K562 (cell line): Measurements from ENCODE around the gene FASTKD2. TPM values are rescaled to one million over a fixed set of nuclear protein-coding genes. Genes with fewer than 3 reads are reported as not detected.
A peak's percentile ranks its signal among the peaks of the same experiment; 100 is the strongest.

Experiments
- ATAC-seq: fragments of 200-7000 bp; cut with Tn5 transposase; 3 replicates; pipeline ENCODE4 v1.9.1; 2020; ENCODE audit warnings: moderate library complexity
- BruUV-seq: library from RNA; stranded (reverse); fragments of 400-500 nt; replicated peaks from 2 replicates; lab custom pipeline; 2021; lab: Mats Ljungman, UMichigan
- CTCF ChIA-PET: fragments of 300-600 bp; formaldehyde crosslinking; extraction: SDS; loops from one replicate; lab custom pipeline; 2021; ENCODE audit warnings: low intra/inter-chr PET ratio; lab: Yijun Ruan, JAX
- POLR2A ChIA-PET: fragments of 300-600, 350-650 bp; sonication (Branson Sonifier 250); formaldehyde crosslinking; extraction: SDS; loops from one replicate; lab custom pipeline; 2021; ENCODE audit warnings: antibody characterized with exemption, inconsistent platforms; lab: Yijun Ruan, JAX
- DNase-seq, 4 experiments: peaks; one replicate each; pipeline versions ENCODE4 v3.0.0 to v3.0.0-alpha.2; 2011 to 2018; ENCODE audit warnings: low spot score in 3 of 4, mixed read lengths in 3 of 4; ENCODE audit errors: extremely low read depth in 1 of 4
- FAIRE-seq: peaks from 2 replicates; lab custom pipeline; 2011; peaks lifted over from hg19 to GRCh38; lab: Jason Lieb, UNC
- H2AFZ ChIP-seq: 2 replicates; pipeline ENCODE4 v1.6.0; 2011; ENCODE audit warnings: low read depth, low read length, control low read depth, inconsistent platforms
- H3K27ac ChIP-seq: fragments of 200-600 bp; 3 replicates; pipeline ENCODE4 v1.8.0; 2011; ENCODE audit warnings: low read depth, mild to moderate bottlenecking, control low read depth, inconsistent platforms, low read length, moderate library complexity, mixed read lengths; ENCODE audit errors: extremely low read depth
- H3K27me3 ChIP-seq, 2 experiments: fragments of 300-600 bp in 1 of 2; 2 replicates in 1 of 2; 3 replicates in 1 of 2; pipeline versions ENCODE4 v1.6.0 to v1.8.0; 2011; ENCODE audit warnings: inconsistent platforms in 2 of 2, low read length in 2 of 2, mild to moderate bottlenecking in 1 of 2, mixed read lengths in 1 of 2, moderate library complexity in 1 of 2; ENCODE audit not compliant: control insufficient read depth in 2 of 2, insufficient read depth in 2 of 2
- H3K36me3 ChIP-seq: fragments of 300-600 bp; 3 replicates; pipeline ENCODE4 v1.8.0; 2011; ENCODE audit warnings: mild to moderate bottlenecking, low read length, inconsistent platforms; ENCODE audit not compliant: control insufficient read depth, insufficient read depth
- H3K4me1 ChIP-seq, 2 experiments: fragments of 200-600 bp in 1 of 2; replicated peaks in 1 of 2; 2 replicates in 1 of 2; 3 replicates in 1 of 2; pipeline versions ENCODE4 v1.5.1 to v1.8.0; 2011; ENCODE audit warnings: inconsistent platforms in 2 of 2, low read length in 2 of 2, mild to moderate bottlenecking in 1 of 2, mixed read lengths in 1 of 2, moderate library complexity in 1 of 2; ENCODE audit not compliant: control insufficient read depth in 2 of 2, insufficient read depth in 2 of 2
- H3K4me2 ChIP-seq: 2 replicates; pipeline ENCODE4 v1.6.1; 2011; ENCODE audit warnings: low read length, control low read depth, inconsistent platforms, mixed read lengths; ENCODE audit not compliant: insufficient read depth
- H3K4me3 ChIP-seq: fragments of 200-600 bp; sonication (generic), shearing (Covaris generic); 2 replicates; pipeline ENCODE4 v1.5.1; 2016; ENCODE audit warnings: control low read depth, inconsistent platforms
- H3K79me2 ChIP-seq: fragments of 200-600 bp; 3 replicates; pipeline ENCODE4 v1.8.0; 2011; ENCODE audit warnings: low read length, inconsistent platforms; ENCODE audit not compliant: control insufficient read depth, insufficient read depth
- H3K9ac ChIP-seq, 2 experiments: 2 replicates each; pipeline versions ENCODE4 v1.6.0 to v1.6.1; 2011; ENCODE audit warnings: low read depth in 2 of 2, low read length in 2 of 2, control low read depth in 1 of 2, inconsistent platforms in 1 of 2, mild to moderate bottlenecking in 1 of 2, mixed read lengths in 1 of 2; ENCODE audit not compliant: insufficient read depth in 1 of 2
- H3K9me1 ChIP-seq: one replicate; pipeline ENCODE4 v1.6.0; 2011; ENCODE audit warnings: inconsistent platforms, mild to moderate bottlenecking, low read length, moderate library complexity; ENCODE audit not compliant: control insufficient read depth, insufficient read depth
- H3K9me3 ChIP-seq: replicated peaks from 2 replicates; pipeline ENCODE4 v1.5.1; 2011; ENCODE audit warnings: low read depth, low read length, inconsistent platforms; ENCODE audit not compliant: control insufficient read depth, insufficient read depth
- H4K20me1 ChIP-seq: replicated peaks from 2 replicates; pipeline ENCODE4 v1.6.1; 2011; ENCODE audit warnings: low read length, inconsistent platforms, mixed read lengths; ENCODE audit not compliant: control insufficient read depth, insufficient read depth
- C11orf30 ChIP-seq: fragments of 450-650 bp; IDR thresholded peaks from 2 replicates; pipeline ENCODE4 v1.6.1; 2016; ENCODE audit warnings: low read depth, mild to moderate bottlenecking
- MAFF ChIP-seq: IDR thresholded peaks from 2 replicates; pipeline ENCODE4 v1.6.1; 2012; ENCODE audit warnings: low read length, improper control_type of control experiment
- MAFG ChIP-seq: fragments of 450-650 bp; conservative IDR thresholded peaks from 2 replicates; pipeline ENCODE4 v1.6.1; 2016; ENCODE audit warnings: missing genetic modification characterization, missing compliant biosample characterization
- MAFK ChIP-seq: IDR thresholded peaks from 2 replicates; pipeline ENCODE4 v1.6.1; 2011; ENCODE audit warnings: low read length, improper control_type of control experiment
- MYNN ChIP-seq, 2 experiments: sonication (generic); formaldehyde crosslinking in 1 of 2; IDR thresholded peaks; 2 replicates each; pipeline versions ENCODE4 v1.5.0 to v1.6.1; 2016 to 2020; ENCODE audit warnings: antibody characterized with exemption in 1 of 2, missing genetic modification reagents in 1 of 2
- NEUROD1 ChIP-seq: fragments of 150-350 bp; IDR thresholded peaks from 2 replicates; pipeline ENCODE4 v1.6.1; 2014; ENCODE audit warnings: borderline replicate concordance, low read length, low read depth; ENCODE audit not compliant: partially characterized antibody
- NFE2 ChIP-seq: IDR thresholded peaks from 2 replicates; pipeline ENCODE4 v1.6.1; 2014; ENCODE audit warnings: antibody characterized with exemption, low read depth
- NFE2L1 ChIP-seq: fragments of 450-650 bp; IDR thresholded peaks from 2 replicates; pipeline ENCODE4 v1.6.1; 2016; ENCODE audit warnings: missing genetic modification characterization, low read depth, mild to moderate bottlenecking, missing compliant biosample characterization, moderate library complexity, borderline replicate concordance
- NFXL1 ChIP-seq: fragments of 450-650 bp; formaldehyde crosslinking; IDR thresholded peaks from 2 replicates; pipeline ENCODE4 v1.4.0; 2021; ENCODE audit warnings: mild to moderate bottlenecking
- PRMT5 ChIP-seq: sonication (generic); formaldehyde crosslinking; IDR thresholded peaks from 2 replicates; pipeline ENCODE4 v1.5.0; 2020; ENCODE audit warnings: missing genetic modification reagents
- ZNF217 ChIP-seq: sonication (generic); formaldehyde crosslinking; IDR thresholded peaks from 2 replicates; pipeline ENCODE4 v1.8.0; 2022; ENCODE audit warnings: mild to moderate bottlenecking, missing genetic modification reagents
- ZNF224 ChIP-seq: sonication (generic); formaldehyde crosslinking; IDR thresholded peaks from 2 replicates; pipeline ENCODE4 v1.8.0; 2022; ENCODE audit warnings: mild to moderate bottlenecking, missing genetic modification reagents
- ZNF316 ChIP-seq: fragments of 450-650 bp; IDR thresholded peaks from 2 replicates; pipeline ENCODE4 v1.6.1; 2016
- ZNF324 ChIP-seq: fragments of 250-450 bp; sonication (Bioruptor Pico); IDR thresholded peaks from 2 replicates; pipeline ENCODE4 v1.4.0; 2020; ENCODE audit warnings: mild to moderate bottlenecking
- WGBS: fragments of 100-300 bp; shearing (Covaris generic); methylation state at CpG from one replicate; pipeline ENCODE4 v1.1.6; 2016; ENCODE audit warnings: low coverage, mixed read lengths; ENCODE audit not compliant: insufficient coverage; ENCODE audit errors: missing lambda C conversion rate; 5-methylcytosine and 5-hydroxymethylcytosine counted together
- in situ Hi-C: fragments of 300-500 bp; cut with MboI; formaldehyde crosslinking; loops from 4 replicates; pipeline ENCODE4 v1.15.0; 2018; ENCODE audit warnings: inconsistent platforms, mixed read lengths
- intact Hi-C: fragments of 100-400 bp; cut with micrococcal nuclease; formaldehyde crosslinking; loops from 2 replicates; pipeline ENCODE4 v1.14.2; 2022
- polyA plus RNA-seq, 8 experiments: library from polyadenylated mRNA; depleted of rRNA in 4 of 8; stranded (reverse) in 5 of 8; unstranded in 3 of 8; fragments of >200 nt; fragmentation: Nextera tagmentation in 2 of 8; fragmentation: Illumina TruSeq in 1 of 8; extraction: Ambion mirVana in 2 of 8; extraction: Trizol in 1 of 8; gene quantifications; 2 replicates each; pipeline versions ENCODE4 v1.2.1 to v1.2.3, GENCODE V29; 2011 to 2014; ENCODE audit warnings: inconsistent platforms in 1 of 8, missing spikeins in 1 of 8
- total RNA-seq, 7 experiments: library from RNA; depleted of rRNA in 6 of 7; stranded (reverse); fragments of >200 nt in 6 of 7; fragmentation: Illumina TruSeq in 2 of 7; extraction: Trizol in 2 of 7; gene quantifications; 2 replicates each; pipeline versions ENCODE4 v1.2.1 to v1.2.3, GENCODE V29; 2011 to 2021; ENCODE audit warnings: low replicate concordance in 1 of 7

FASTKD2 gene
- total and polyA plus RNA-seq, 9 of the 15 experiments (the other 6 are each of a cell fraction or from before 2014, with no cell fraction given) = 20.8 to 90.6 (median 39.1) TPM

GRCh38 chr2:206721256-206721920 lies 44.0 kb upstream of the FASTKD2 start:
- no peak overlapping the region for H3K9ac ChIP-seq
- no peak overlapping the region for H3K4me2 ChIP-seq
- no peak overlapping the region for H2AFZ ChIP-seq
- POLR2A ChIA-PET = no interaction called here
- no peak overlapping the region for H3K4me3 ChIP-seq
- 2% methylated on average over 4 of the region's 4 CpGs for WGBS
- H3K27me3 ChIP-seq = no peaks in the 10 kb centered on the region
- TF ChIP-seq ZNF316 (peak; percentile 72), C11orf30 (peak; percentile 58), ZNF224 (no peak), NFE2 (peak; percentile 70), MAFF (peak; percentile 53; the same call in 1 of the 2 replicates), MYNN (IDR thresholded peaks at IDR 0.05) (no peak), MYNN (CRISPR knock-in tag; IDR thresholded peaks at IDR 0.05) (no peak), MAFG (tag) (peak; percentile 62), PRMT5 (CRISPR knock-in tag) (no peak), ZNF324 (CRISPR knock-in tag) (no peak), ZNF217 (CRISPR knock-in tag) (no peak), NEUROD1 (no peak), NFXL1 (no peak), MAFK (peak; percentile 35; the same call in 1 of the 2 replicates), NFE2L1 (tag) (peak; percentile 53; the same call in 1 of the 2 replicates)
- BruUV-seq = no TSS peak
- no peak overlapping the region for H3K27ac ChIP-seq
- H3K36me3 ChIP-seq = no peaks in the 10 kb centered on the region
- H4K20me1 ChIP-seq = no peaks in the 10 kb centered on the region
- H3K9me3 ChIP-seq = no peaks in the 10 kb centered on the region
- no peak for ATAC-seq
- FAIRE-seq = no peak
- no peaks in the 10 kb centered on the region for H3K79me2 ChIP-seq
- intact Hi-C loops (no loop called here), in situ Hi-C loops (no loop called here)
- H3K4me1 ChIP-seq = no peaks in the 10 kb centered on the region
- no peaks in the 10 kb centered on the region for H3K9me1 ChIP-seq
- DNase-seq = no peak
- CTCF ChIA-PET = no interaction called here
